Measurements from ENCODE around the gene AUTS2. TPM values are rescaled to one million over a fixed set of nuclear protein-coding genes. Genes with fewer than 3 reads are reported as not detected.

AUTS2 gene
- total and polyA plus RNA-seq, 9 of the 15 experiments (the other 6 are each of a cell fraction or from before 2014, with no cell fraction given): 0.58 TPM; not detected in 8

DNA sequence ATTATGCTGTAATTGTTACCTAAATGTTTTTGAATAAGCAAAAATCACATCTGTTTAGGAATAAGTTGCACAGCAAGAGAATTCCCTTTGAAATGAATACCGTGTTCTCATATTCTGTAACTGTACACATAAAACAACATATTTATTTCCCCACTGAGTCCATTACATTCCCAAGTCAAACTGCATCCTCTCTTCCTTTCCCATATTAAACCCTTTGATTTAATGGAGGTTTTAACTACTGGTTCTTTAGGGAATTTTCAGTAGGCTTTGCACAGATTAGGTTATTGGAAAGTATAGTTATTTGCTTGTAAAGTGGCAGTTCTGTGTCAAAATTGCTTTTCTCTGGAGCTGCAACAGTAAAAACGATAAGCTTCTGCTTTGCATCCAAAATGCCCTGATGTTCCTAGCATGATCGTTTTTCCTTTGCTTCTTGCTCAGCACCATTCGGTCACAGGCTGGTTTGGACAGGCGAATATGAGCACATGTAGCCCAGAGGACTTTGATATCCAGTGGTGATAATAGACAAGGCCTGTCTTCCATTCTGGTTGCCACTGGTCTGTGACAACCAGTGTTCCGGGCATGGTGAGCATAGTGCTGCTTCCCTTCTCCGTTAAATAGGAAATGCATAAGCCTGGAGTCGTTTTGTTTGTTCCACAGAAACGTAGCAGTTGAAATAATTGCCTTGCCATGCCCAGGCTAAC lies 696.1 kb downstream of the AUTS2 start:
- Histone ChIP-seq H3K9me3 (replicated peaks; ENCODE audit: control insufficient read depth, insufficient read depth, low read depth, low read length) (no peaks in the 10 kb centered on the region), H4K20me1 (replicated peaks; ENCODE audit: control insufficient read depth, insufficient read depth, low read length) (no peaks in the 10 kb centered on the region), H3K9me1 (ENCODE audit: control insufficient read depth, insufficient read depth, low read length) (no peaks in the 10 kb centered on the region), H2AFZ (ENCODE audit: low read depth, low read length) (no peak overlapping the region), H3K79me2 (ENCODE audit: control insufficient read depth, insufficient read depth, low read length) (no peaks in the 10 kb centered on the region), H3K4me3 (no peak overlapping the region), H3K9ac (ENCODE audit: insufficient read depth in 1 of 2, low read depth in 2 of 2, low read length in 2 of 2) (no peak overlapping the region), H3K4me2 (ENCODE audit: insufficient read depth, low read length) (no peak overlapping the region), H3K27ac (ENCODE audit: extremely low read depth, low read depth, low read length) (no peak overlapping the region), H3K36me3 (ENCODE audit: control insufficient read depth, insufficient read depth, low read length) (no peaks in the 10 kb centered on the region), H3K4me1 (replicated peaks in 1 of 2; ENCODE audit: control insufficient read depth in 2 of 2, insufficient read depth in 2 of 2, low read length in 2 of 2) (no peaks in the 10 kb centered on the region), H3K27me3 (ENCODE audit: control insufficient read depth in 2 of 2, insufficient read depth in 2 of 2, low read length in 2 of 2) (no peaks in the 10 kb centered on the region; a peak in 1 of 5 replicates)
- BruUV-seq (replicated peaks): no TSS peak
- no peak for TF ChIP-seq EWSR1 (IDR thresholded peaks at IDR 0.05; ENCODE audit: borderline replicate concordance, low read depth, partially characterized antibody)
- no peak for TF ChIP-seq CREB1 (IDR thresholded peaks at IDR 0.05)
- TF ChIP-seq CREB1 (CRISPR knock-in tag; IDR thresholded peaks at IDR 0.05): no peak
- no peak for TF ChIP-seq PHB2 (IDR thresholded peaks at IDR 0.05; ENCODE audit: low read depth)
- TF ChIP-seq, protein P1, sequence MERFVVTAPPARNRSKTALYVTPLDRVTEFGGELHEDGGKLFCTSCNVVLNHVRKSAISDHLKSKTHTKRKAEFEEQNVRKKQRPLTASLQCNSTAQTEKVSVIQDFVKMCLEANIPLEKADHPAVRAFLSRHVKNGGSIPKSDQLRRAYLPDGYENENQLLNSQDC (CRISPR knock-in tag; IDR thresholded peaks at IDR 0.05): no peak
- no peak for TF ChIP-seq ZZZ3 (IDR thresholded peaks at IDR 0.05)
- no peak for TF ChIP-seq SMARCA4 (IDR thresholded peaks at IDR 0.05)
- TF ChIP-seq POLR3G (IDR thresholded peaks at IDR 0.05; ENCODE audit: extremely low read depth, insufficient read length, insufficient replicate concordance): no peak
- no peak for TF ChIP-seq SP1 (CRISPR knock-in tag; IDR thresholded peaks at IDR 0.05)
- TF ChIP-seq CBX1 (IDR thresholded peaks at IDR 0.05; ENCODE audit: low read depth): no peak
- ChIA-PET CTCF (ENCODE audit: low intra/inter-chr PET ratio) (no interaction called here), POLR2A (interaction anchor here (0.7 kb wide), 1 partner anchor 46 kb away, joined by 3 read pairs; no protein-coding TSS in a partner anchor)
- DNase-seq (ENCODE audit: extremely low read depth in 1 of 4, low spot score in 3 of 4): no peak
- no peak for FAIRE-seq
- WGBS (ENCODE audit: insufficient coverage, low coverage, missing lambda C conversion rate): 4% methylated on average over 9 of the region's 9 CpGs
- intact Hi-C loops (cut with micrococcal nuclease): no loop called here
- no peak for ATAC-seq
- in situ Hi-C loops (cut with MboI): no loop called here
